D721Med (cell line): ENCODE results near the gene MCEMP1.
"Not testable (repeated sequence)": the region's sequence is repeated elsewhere in the genome, so short reads cannot be mapped to it uniquely, and the experiment has no call there.

ENCODE experiments used
- DNase-seq: peaks from one replicate; pipeline ENCODE4 v3.0.0; 2011; ENCODE audit warnings: low spot score; ENCODE audit not compliant: insufficient read length
- FAIRE-seq: peaks from 2 replicates; lab custom pipeline; 2011; peaks lifted over from hg19 to GRCh38; lab: Jason Lieb, UNC
- CTCF ChIP-seq: IDR thresholded peaks from 2 replicates; pipeline ENCODE4 v1.5.1; 2012; ENCODE audit warnings: mild to moderate bottlenecking, control low read depth; ENCODE audit not compliant: insufficient read depth; ENCODE audit errors: missing control alignments

The MCEMP1 gene

GRCh38 chr19:7639863-7640348 is 37.0 kb upstream of the MCEMP1 start:
- FAIRE-seq (no peak), DNase-seq (no peak)
- TF ChIP-seq CTCF = no peak

GRCh38 chr19:7640803-7641202 is 36.1 kb upstream of the MCEMP1 start:
- DNase-seq (no peak), FAIRE-seq (no peak)
- TF ChIP-seq CTCF = no peak

- TF ChIP-seq CTCF = no peak
- no peak for DNase-seq
- FAIRE-seq = no peak
Observed at GRCh38 chr19:7641290-7642276, 35.3 kb upstream of the MCEMP1 start.

- no peak for TF ChIP-seq CTCF
- DNase-seq (no peak), FAIRE-seq (no peak)
Observed at GRCh38 chr19:7642295-7643030, 34.4 kb upstream of the MCEMP1 start.

- DNase-seq = no peak
- no peak for FAIRE-seq
- TF ChIP-seq CTCF = no peak
Observed at GRCh38 chr19:7643031-7643415, 33.9 kb upstream of the MCEMP1 start.

- DNase-seq, FAIRE-seq: not testable (repeated sequence)
Observed at GRCh38 chr19:7643629-7644549, 33.0 kb upstream of the MCEMP1 start.

- no peak for DNase-seq
- TF ChIP-seq CTCF = no peak
- FAIRE-seq = no peak
Observed at GRCh38 chr19:7644550-7644877, 32.4 kb upstream of the MCEMP1 start.
